ENCODE data around the gene CYTL1. TPM values are rescaled to one million over a fixed set of nuclear protein-coding genes. Genes with fewer than 3 reads are reported as not detected.

CYTL1 gene
- total RNA-seq, 1 experiment from 2014 or later = not detected

DNA sequence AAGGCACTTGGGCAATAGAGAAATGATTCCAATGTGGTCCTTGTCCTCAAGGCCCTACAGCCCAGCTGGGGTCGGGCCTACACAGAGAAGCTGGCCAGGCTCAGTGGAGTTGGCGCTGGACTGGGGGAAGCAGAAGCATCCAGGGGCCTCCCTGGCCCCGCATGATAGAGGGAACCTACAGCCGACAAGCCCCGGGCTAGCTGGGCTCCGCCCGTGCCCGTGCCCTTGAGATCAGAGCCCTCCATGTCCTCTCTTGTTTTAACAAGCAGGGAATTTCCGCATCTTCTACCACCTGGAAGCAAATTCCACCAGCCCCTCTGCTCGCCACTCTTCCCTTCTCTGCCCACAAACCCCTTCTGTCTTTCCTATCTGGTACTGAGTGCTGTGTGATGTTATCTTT is 31.6 kb downstream of the CYTL1 start:
- no peak for DNase-seq (ENCODE audit: low read depth, low spot score)
- in situ Hi-C loops (cut with HindIII; ENCODE audit: low pct_unique_long_range_greater_than_20kb, low sequenced_read_pairs) = no loop called here

DNA sequence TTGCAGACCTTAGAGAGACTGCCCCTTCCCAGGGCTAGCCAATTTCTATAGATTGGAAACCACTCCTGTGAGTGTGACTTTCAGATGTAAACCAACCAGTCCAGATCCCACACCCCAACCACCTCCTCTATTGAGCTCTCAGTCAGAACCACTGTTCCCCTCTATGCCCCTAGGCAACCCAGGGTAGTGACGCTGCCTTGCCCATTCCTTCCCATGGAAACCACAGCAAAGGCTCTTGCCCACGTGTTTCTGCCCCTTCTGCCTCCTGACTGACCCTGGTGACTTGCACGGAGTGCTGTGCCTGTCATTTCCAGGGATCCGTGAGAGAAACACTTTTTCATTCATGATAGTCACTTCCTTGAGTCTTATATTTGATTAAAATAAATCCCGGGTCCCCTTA is 32.4 kb downstream of the CYTL1 start:
- in situ Hi-C loops (cut with HindIII; ENCODE audit: low pct_unique_long_range_greater_than_20kb, low sequenced_read_pairs) = no loop called here
- DNase-seq (ENCODE audit: low read depth, low spot score) = peak; percentile 67

DNA sequence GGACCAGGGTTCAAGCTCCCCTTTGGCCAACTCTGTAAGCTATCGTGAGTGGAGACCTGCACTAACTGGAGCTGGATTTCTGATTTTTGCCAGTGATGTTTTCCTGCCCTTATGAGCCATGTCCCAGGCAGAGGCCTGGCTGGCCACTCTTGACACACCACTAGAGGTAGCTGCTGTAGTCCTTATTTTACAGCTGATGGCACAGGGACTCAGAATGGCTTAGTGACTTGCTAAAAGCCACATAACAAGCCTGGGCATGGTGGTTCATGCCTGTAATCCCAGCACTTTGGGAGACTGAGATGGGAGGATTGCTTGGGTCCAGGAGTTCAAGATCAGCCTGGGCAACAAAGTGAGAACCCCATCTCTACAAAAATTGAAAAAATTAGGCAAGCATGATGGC is 33.4 kb downstream of the CYTL1 start:
- in situ Hi-C loops (cut with HindIII; ENCODE audit: low pct_unique_long_range_greater_than_20kb, low sequenced_read_pairs) = no loop called here
- DNase-seq (ENCODE audit: low read depth, low spot score) = peak; percentile 36

DNA sequence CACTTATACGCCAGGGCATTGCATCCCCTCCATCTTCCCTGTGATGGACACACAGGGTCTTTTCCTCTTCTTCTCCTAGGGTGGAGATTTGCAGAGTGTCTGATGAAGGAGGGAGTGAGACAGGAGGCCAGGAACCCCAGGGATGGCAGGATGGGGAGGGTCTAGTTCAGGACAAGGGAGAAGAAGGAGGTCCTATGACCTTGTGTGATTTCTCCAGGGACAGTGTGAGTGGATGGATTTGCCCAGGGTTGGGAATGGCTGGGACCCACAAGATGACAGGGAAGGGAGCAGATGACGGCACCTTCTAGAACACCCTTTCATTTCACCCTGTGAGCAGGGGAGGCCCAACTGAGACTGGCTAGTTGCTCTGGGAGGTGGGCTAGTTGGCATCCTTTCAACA is 34.2 kb downstream of the CYTL1 start:
- in situ Hi-C loops (cut with HindIII; ENCODE audit: low pct_unique_long_range_greater_than_20kb, low sequenced_read_pairs) = no loop called here
- no peak for DNase-seq (ENCODE audit: low read depth, low spot score)

DNA sequence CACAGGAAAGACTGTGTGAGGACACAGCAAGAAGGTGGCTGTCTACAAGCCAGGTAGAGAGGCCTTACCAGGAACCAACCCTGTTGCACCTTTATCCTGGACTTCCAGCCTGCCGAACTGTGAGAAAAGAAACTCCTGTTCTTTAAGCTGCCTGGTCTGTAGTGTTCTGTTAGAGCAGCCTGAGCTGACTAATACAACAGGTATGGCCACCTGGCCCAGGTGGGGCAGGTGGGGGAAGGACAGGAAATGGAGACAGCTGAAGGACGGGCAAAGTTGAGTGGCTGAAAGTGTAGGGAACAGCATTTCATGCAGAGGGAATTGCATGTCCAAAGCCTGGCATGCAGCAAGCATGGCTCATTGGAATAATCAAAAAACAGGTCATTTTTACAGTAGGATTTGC is 35.1 kb downstream of the CYTL1 start:
- DNase-seq (ENCODE audit: low read depth, low spot score) = no peak
- in situ Hi-C loops (cut with HindIII; ENCODE audit: low pct_unique_long_range_greater_than_20kb, low sequenced_read_pairs) = no loop called here

DNA sequence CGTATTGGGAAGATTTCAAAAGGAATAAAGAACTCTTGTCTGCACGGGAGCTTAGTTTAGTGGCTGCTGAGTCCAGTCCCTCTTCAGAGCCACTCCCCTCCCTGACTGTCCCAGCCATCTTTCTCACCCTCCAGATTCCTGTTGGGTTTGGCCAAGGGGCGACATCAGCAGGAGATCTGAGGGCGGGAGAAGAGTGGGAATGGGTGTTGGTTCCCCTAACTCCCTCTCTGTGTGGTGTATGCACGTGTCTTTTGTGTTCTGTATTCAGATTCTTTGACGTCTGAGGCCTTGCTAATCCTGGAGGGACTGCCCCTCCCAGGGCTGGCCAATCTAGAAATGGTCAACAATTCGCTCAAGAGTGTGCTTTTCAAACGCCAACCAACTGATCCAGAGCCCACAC is 37.4 kb downstream of the CYTL1 start:
- no peak for DNase-seq (ENCODE audit: low read depth, low spot score)
- in situ Hi-C loops (cut with HindIII; ENCODE audit: low pct_unique_long_range_greater_than_20kb, low sequenced_read_pairs) = no loop called here

DNA sequence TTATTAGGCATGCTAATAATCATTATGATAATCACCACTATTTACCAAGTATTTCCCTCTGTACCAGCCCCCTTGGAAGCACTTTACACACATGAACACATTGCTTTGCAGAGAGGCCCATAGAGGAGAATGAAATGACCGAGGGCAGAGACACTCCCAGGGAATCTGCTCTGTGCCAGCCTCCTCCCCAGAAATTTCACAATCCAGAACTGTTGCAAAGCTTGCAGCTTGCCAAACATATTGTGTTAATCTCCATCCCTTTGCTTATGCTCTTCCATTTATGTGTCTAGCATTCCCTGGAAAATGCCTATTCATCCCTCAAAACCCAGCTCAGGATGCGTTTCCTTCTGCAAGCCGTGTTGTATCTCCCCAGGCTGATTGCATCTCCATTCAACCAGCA is 37.8 kb downstream of the CYTL1 start:
- DNase-seq (ENCODE audit: low read depth, low spot score) = no peak
- in situ Hi-C loops (cut with HindIII; ENCODE audit: low pct_unique_long_range_greater_than_20kb, low sequenced_read_pairs) = no loop called here

DNA sequence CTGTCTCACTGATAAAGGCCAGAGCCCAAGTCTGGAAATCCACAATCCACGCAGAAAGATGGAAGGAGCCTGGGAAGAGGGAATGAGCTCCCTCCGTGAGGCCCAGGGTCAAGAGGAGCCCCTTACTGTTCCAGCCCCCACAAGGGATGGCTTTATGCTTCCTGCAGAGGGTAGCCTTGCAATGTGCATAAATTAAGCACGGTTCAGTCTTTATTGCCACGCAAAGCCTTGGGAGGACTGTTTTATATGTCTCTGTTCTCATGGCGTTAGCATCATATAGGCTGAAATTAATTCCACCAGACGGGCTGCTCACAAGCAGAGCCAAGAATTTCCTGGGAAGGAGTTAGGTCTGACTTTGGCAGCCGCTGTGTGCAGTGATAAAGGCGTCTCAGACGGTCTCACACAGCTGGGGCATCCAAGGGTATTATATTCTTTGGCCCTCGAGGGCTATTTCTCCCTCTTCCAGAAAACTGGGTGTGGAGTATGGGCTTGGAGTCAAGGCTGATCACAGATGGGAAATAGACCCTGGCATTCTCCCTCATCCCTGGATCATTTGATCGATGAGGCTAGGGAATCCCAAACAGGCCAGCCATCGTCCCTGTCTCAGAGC is 38.5 kb downstream of the CYTL1 start:
- no peak for DNase-seq (ENCODE audit: low read depth, low spot score)
- in situ Hi-C loops (cut with HindIII; ENCODE audit: low pct_unique_long_range_greater_than_20kb, low sequenced_read_pairs) = no loop called here

DNA sequence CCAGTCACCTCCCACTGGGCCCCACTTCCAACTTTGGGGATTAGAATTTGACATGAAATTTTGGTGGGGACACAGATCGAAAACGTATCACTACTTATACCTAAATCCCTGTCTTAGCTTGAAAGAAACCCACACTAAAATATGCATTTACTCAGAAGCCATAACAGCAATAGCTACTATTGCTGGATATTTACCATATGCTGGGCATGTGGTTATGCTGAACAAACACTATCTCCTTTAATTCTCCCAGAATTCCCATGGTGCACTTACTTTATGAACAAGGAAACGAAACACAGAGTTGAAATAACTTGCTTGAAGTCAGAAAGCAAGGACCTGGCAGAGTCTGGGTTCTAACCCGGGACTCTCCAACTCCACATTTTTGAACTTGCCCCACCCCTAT is 39.3 kb downstream of the CYTL1 start:
- in situ Hi-C loops (cut with HindIII; ENCODE audit: low pct_unique_long_range_greater_than_20kb, low sequenced_read_pairs) = no loop called here
- no peak for DNase-seq (ENCODE audit: low read depth, low spot score)

DNA sequence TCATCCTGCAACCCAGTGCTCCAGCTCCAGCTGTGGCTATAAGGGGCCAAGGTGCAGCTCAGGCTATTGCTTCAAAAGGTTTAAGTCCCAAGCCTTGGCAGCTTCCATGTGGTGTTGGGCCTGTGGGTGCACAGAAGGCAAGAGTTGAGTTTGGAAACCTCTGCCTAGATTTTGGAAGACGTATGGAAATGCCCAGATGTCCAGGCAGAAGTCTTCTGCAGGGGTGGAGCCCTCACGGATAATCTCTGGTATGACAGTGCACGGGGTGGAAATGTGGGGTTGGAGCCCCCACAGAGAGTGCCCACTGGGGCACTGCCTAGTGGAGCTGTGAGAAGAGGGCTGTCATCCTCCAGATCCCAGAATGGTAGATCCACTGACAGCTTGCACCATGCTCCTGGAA is 44.5 kb downstream of the CYTL1 start:
- in situ Hi-C loops (cut with HindIII; ENCODE audit: low pct_unique_long_range_greater_than_20kb, low sequenced_read_pairs) = no loop called here

DNA sequence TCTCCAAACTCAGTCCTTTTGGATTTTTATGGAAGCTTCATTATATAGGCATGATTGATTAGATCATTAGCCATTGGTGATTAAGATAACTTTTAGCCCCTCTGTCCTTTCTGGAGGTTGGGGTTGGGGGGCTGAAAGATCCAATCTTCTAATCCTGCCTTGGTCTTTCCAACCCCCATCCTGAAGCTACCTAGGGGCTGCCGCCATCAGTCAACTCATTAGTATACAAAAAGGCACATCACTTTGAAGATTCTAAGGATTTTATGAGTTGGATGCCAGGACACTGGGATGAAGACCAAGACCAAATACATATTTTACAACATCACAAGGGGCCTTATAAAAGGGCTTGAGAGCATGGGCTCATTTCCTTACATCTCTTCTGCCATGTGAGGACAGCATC is 47.5 kb downstream of the CYTL1 start:
- no peak for DNase-seq (ENCODE audit: low read depth, low spot score)
- in situ Hi-C loops (cut with HindIII; ENCODE audit: low pct_unique_long_range_greater_than_20kb, low sequenced_read_pairs) = no loop called here

More for the DNA sequence above, 44.5 kb downstream of the CYTL1 start:
- no peak for DNase-seq (ENCODE audit: low read depth, low spot score)

DNA sequence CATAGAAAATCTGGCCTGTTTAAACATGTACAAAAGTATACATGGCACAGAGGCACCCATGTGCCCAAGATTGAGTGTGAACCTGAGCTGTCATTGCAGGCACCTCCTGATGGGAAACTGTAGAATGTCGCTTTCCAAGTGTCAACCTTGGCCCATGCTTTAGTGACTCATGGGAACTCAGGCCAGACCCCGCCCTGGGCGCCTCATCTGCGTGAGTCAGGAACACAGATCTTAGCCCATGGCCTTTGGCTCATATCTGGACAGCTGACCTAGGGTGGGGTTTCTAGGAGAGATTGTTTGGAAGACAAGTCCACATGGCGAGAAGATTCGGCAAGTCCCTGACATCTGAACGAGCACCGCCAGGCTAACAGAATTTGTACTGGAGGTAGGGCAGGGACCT is 50.0 kb downstream of the CYTL1 start:
- in situ Hi-C loops (cut with HindIII; ENCODE audit: low pct_unique_long_range_greater_than_20kb, low sequenced_read_pairs) = no loop called here
- DNase-seq (ENCODE audit: low read depth, low spot score) = no peak

DNA sequence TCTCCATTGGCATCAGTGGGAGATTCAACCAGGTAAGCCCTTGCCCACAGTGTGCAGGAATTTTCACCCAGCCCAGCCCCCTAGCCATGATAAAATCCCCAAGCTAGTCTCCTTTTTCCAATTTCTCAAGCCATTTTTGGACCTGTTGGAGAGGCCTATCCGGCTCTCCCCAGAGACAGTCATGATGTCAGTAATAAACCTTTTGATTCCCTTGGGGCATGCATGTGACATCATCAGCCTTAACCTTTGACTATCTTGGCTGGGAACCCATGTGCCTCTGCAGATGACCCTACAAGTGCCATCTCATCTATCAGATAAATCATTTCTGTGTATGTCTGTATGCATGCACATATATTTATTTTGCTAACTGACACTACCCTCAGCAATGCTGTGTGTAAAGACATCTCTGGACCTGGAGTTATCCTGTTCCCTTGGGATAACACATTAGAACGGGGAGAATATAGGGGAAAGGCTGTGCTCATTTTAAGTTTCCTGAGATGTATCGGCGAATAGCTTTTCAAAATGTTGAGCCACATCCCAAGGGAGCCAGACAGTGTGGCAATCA is 51.0 kb downstream of the CYTL1 start:
- DNase-seq (ENCODE audit: low read depth, low spot score) = no peak
- in situ Hi-C loops (cut with HindIII; ENCODE audit: low pct_unique_long_range_greater_than_20kb, low sequenced_read_pairs) = no loop called here

Other genes with a start within 250 kb of the CYTL1 start
- gene MSX1, start 159.8 kb downstream of the CYTL1 start, total RNA-seq (2014; rRNA removed; shearing (Covaris generic)) = 4.3 and 4.5 TPM in 2 replicates
- gene STK32B, start 32.0 kb upstream of the CYTL1 start, total RNA-seq (2014; rRNA removed; shearing (Covaris generic)) = 3.1 and 3.7 TPM in 2 replicates